ENCODE measurements around the gene RRP8. TPM values are rescaled to one million over a fixed set of nuclear protein-coding genes. Genes with fewer than 3 reads are reported as not detected.

Gene RRP8
- total RNA-seq, 1 donor from 2014 or later, result 16.2 TPM

GRCh38 chr11:6559369-6559768 lies 44.0 kb downstream of the RRP8 start:
- H3K4me3 Mint-ChIP-seq (ENCODE audit: unreplicated experiment), result no peak overlapping the region
- peaks cover 2% of the 10 kb centered on the region for H3K9me3 Mint-ChIP-seq (ENCODE audit: unreplicated experiment)
- peaks cover 3% of the 10 kb centered on the region for H3K27me3 Mint-ChIP-seq (ENCODE audit: unreplicated experiment)
- H3K36me3 Mint-ChIP-seq (ENCODE audit: unreplicated experiment), result no peaks in the 10 kb centered on the region
- no peak for TF ChIP-seq CTCF (IDR thresholded peaks at IDR 0.05; ENCODE audit: partially characterized antibody, unreplicated experiment)
- no peak for DNase-seq
- no peaks in the 10 kb centered on the region for H3K4me1 Mint-ChIP-seq (ENCODE audit: low read depth, unreplicated experiment)
- no peak overlapping the region for H3K27ac Mint-ChIP-seq (ENCODE audit: unreplicated experiment)

GRCh38 chr11:6557761-6558674 lies 45.4 kb downstream of the RRP8 start:
- Mint-ChIP-seq H3K4me1 (ENCODE audit: low read depth, unreplicated experiment) (no peaks in the 10 kb centered on the region), H3K27ac (ENCODE audit: unreplicated experiment) (no peak overlapping the region), H3K36me3 (ENCODE audit: unreplicated experiment) (no peaks in the 10 kb centered on the region), H3K27me3 (ENCODE audit: unreplicated experiment) (peaks cover 3% of the 10 kb centered on the region), H3K4me3 (ENCODE audit: unreplicated experiment) (no peak overlapping the region), H3K9me3 (ENCODE audit: unreplicated experiment) (peaks cover 2% of the 10 kb centered on the region)
- DNase-seq, result no peak
- no peak for TF ChIP-seq CTCF (IDR thresholded peaks at IDR 0.05; ENCODE audit: partially characterized antibody, unreplicated experiment)

- Mint-ChIP-seq H3K27me3 (ENCODE audit: unreplicated experiment) (peaks cover 3% of the 10 kb centered on the region), H3K4me1 (ENCODE audit: low read depth, unreplicated experiment) (no peaks in the 10 kb centered on the region), H3K9me3 (ENCODE audit: unreplicated experiment) (peaks cover 2% of the 10 kb centered on the region), H3K27ac (ENCODE audit: unreplicated experiment) (no peak overlapping the region), H3K36me3 (ENCODE audit: unreplicated experiment) (no peaks in the 10 kb centered on the region), H3K4me3 (ENCODE audit: unreplicated experiment) (no peak overlapping the region)
- no peak for DNase-seq
- no peak for TF ChIP-seq CTCF (IDR thresholded peaks at IDR 0.05; ENCODE audit: partially characterized antibody, unreplicated experiment)
These were observed 46.4 kb downstream of the RRP8 start for GRCh38 chr11:6557063-6557462.

GRCh38 chr11:6556139-6556949 lies 47.1 kb downstream of the RRP8 start:
- H3K4me1 Mint-ChIP-seq (ENCODE audit: low read depth, unreplicated experiment), result no peaks in the 10 kb centered on the region
- no peak for DNase-seq
- H3K27ac Mint-ChIP-seq (ENCODE audit: unreplicated experiment), result no peak overlapping the region
- H3K27me3 Mint-ChIP-seq (ENCODE audit: unreplicated experiment), result peaks cover 3% of the 10 kb centered on the region
- no peak overlapping the region for H3K4me3 Mint-ChIP-seq (ENCODE audit: unreplicated experiment)
- H3K9me3 Mint-ChIP-seq (ENCODE audit: unreplicated experiment), result peaks cover 2% of the 10 kb centered on the region
- H3K36me3 Mint-ChIP-seq (ENCODE audit: unreplicated experiment), result no peaks in the 10 kb centered on the region
- no peak for TF ChIP-seq CTCF (IDR thresholded peaks at IDR 0.05; ENCODE audit: partially characterized antibody, unreplicated experiment)

Measured in glutamatergic neuron (in vitro differentiated cells).